Lower leg skin (tissue), 3 donors: ENCODE results near the gene YIPF5.

Experiments
- POLR2A ChIP-seq, 2 donors: fragments of 450-650 bp; IDR thresholded peaks; one replicate each; pipeline ENCODE4 v1.6.1; 2016 to 2017; ENCODE audit warnings: antibody characterized with exemption in 2 of 2, mild to moderate bottlenecking in 1 of 2, moderate library complexity in 1 of 2
- TF ChIP-seq, protein P1 (sequence below), 3 donors: fragments of 450-650 bp; IDR thresholded peaks; one replicate each; pipeline ENCODE4 v1.5.1; 2016; ENCODE audit warnings: antibody characterized with exemption in 3 of 3, mild to moderate bottlenecking in 3 of 3, moderate library complexity in 2 of 3

DNA sequence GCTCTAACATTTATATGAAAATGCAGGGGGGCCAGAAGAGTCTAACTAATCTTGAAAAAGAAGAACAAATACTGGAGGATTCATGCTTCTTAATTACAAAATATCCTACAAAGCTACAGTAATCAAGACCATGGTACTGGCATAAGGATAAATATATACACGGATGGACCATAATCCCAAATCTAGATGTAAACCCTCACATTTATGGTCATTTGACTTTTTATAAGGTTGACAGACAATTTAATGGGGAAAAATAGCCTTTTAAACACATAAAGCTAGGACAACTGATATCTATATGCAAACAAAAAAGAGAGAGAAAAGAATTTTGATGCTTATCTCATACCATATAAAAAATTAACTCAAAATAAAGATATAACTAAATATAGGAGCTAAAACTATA lies 55.9 kb downstream of the YIPF5 start:
- TF ChIP-seq, protein P1, sequence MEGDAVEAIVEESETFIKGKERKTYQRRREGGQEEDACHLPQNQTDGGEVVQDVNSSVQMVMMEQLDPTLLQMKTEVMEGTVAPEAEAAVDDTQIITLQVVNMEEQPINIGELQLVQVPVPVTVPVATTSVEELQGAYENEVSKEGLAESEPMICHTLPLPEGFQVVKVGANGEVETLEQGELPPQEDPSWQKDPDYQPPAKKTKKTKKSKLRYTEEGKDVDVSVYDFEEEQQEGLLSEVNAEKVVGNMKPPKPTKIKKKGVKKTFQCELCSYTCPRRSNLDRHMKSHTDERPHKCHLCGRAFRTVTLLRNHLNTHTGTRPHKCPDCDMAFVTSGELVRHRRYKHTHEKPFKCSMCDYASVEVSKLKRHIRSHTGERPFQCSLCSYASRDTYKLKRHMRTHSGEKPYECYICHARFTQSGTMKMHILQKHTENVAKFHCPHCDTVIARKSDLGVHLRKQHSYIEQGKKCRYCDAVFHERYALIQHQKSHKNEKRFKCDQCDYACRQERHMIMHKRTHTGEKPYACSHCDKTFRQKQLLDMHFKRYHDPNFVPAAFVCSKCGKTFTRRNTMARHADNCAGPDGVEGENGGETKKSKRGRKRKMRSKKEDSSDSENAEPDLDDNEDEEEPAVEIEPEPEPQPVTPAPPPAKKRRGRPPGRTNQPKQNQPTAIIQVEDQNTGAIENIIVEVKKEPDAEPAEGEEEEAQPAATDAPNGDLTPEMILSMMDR (IDR thresholded peaks at IDR 0.05), result no peak
- no peak for TF ChIP-seq POLR2A (IDR thresholded peaks at IDR 0.05)
